IMR-90 (cell line): Measurements from ENCODE around the gene DIPK1B. TPM values are rescaled to one million over a fixed set of nuclear protein-coding genes. Genes with fewer than 3 reads are reported as not detected.

Experiments used
- ATAC-seq: fragments of 200-7000 bp; cut with Tn5 transposase; 2 replicates; pipeline ENCODE4 v1.9.1; 2020; ENCODE audit warnings: low read depth, mild to moderate bottlenecking, moderate library complexity
- BruUV-seq: library from RNA; stranded (reverse); fragments of 400-500 nt; replicated peaks from 2 replicates; lab custom pipeline; 2021; lab: Mats Ljungman, UMichigan
- CTCF ChIA-PET: fragments of 300-600 bp; formaldehyde crosslinking; extraction: SDS; loops from one replicate; lab custom pipeline; 2021; ENCODE audit warnings: antibody characterized with exemption; lab: Yijun Ruan, JAX
- POLR2A ChIA-PET: fragments of 300-600 bp; sonication (Branson Sonifier 250); formaldehyde crosslinking; loops from one replicate; lab custom pipeline; 2022; ENCODE audit warnings: antibody characterized with exemption; ENCODE audit not compliant: unreplicated experiment; lab: Charles Lee
- DNase-seq: peaks from one replicate; pipeline ENCODE4 v3.0.0; 2013
- H2AFZ ChIP-seq: replicated peaks from 2 replicates; pipeline ENCODE3; 2013; ENCODE audit warnings: low read length, mild to moderate bottlenecking; ENCODE audit not compliant: poor library complexity
- H2AK5ac ChIP-seq: 2 replicates; pipeline ENCODE4 v1.6.1; 2013; ENCODE audit warnings: low read depth, low read length, inconsistent platforms
- H2AK9ac ChIP-seq: replicated peaks from 2 replicates; pipeline ENCODE3; 2013; ENCODE audit warnings: mild to moderate bottlenecking, low read depth, low read length, moderate library complexity; ENCODE audit not compliant: poor library complexity
- H2BK120ac ChIP-seq: 2 replicates; pipeline ENCODE4 v1.6.1; 2013; ENCODE audit warnings: low read depth, low read length, inconsistent platforms
- H2BK15ac ChIP-seq: 3 replicates; pipeline ENCODE4 v1.6.1; 2013; ENCODE audit warnings: low read depth, low read length, inconsistent platforms
- H2BK20ac ChIP-seq: 2 replicates; pipeline ENCODE4 v1.6.1; 2013; ENCODE audit warnings: low read depth, mild to moderate bottlenecking, inconsistent platforms, low read length, moderate library complexity
- H2BK5ac ChIP-seq: 2 replicates; pipeline ENCODE4 v1.6.1; 2013; ENCODE audit warnings: mild to moderate bottlenecking, low read depth, low read length, inconsistent platforms; ENCODE audit not compliant: poor library complexity, severe bottlenecking
- H3K14ac ChIP-seq: replicated peaks from 2 replicates; pipeline ENCODE4 v1.6.1; 2013; ENCODE audit warnings: low read depth, low read length, inconsistent platforms
- H3K18ac ChIP-seq: 2 replicates; pipeline ENCODE4 v1.6.1; 2013; ENCODE audit warnings: low read depth, low read length, control low read depth
- H3K23ac ChIP-seq: 2 replicates; pipeline ENCODE4 v1.6.1; 2013; ENCODE audit warnings: low read depth, low read length, inconsistent platforms
- H3K27ac ChIP-seq: 2 replicates; pipeline ENCODE4 v1.5.1; 2013; ENCODE audit warnings: mild to moderate bottlenecking, control low read depth, low read length; ENCODE audit not compliant: insufficient read depth
- H3K27me3 ChIP-seq: 2 replicates; pipeline ENCODE4 v1.6.1; 2013; ENCODE audit warnings: low read length; ENCODE audit not compliant: control insufficient read depth, insufficient read depth
- H3K36me3 ChIP-seq: 2 replicates; pipeline ENCODE4 v1.6.1; 2013; ENCODE audit warnings: low read length, mixed read lengths; ENCODE audit not compliant: control insufficient read depth, insufficient read depth
- H3K4ac ChIP-seq: 2 replicates; pipeline ENCODE4 v1.6.1; 2013; ENCODE audit warnings: low read depth, low read length, inconsistent platforms
- H3K4me1 ChIP-seq: 2 replicates; pipeline ENCODE4 v1.6.1; 2013; ENCODE audit warnings: low read length, mixed read lengths; ENCODE audit not compliant: control insufficient read depth, insufficient read depth
- H3K4me2 ChIP-seq: 2 replicates; pipeline ENCODE4 v1.6.1; 2013; ENCODE audit warnings: low read depth, mild to moderate bottlenecking, control low read depth, low read length, moderate library complexity
- H3K4me3 ChIP-seq: 2 replicates; pipeline ENCODE4 v1.5.1; 2013; ENCODE audit warnings: low read depth, mild to moderate bottlenecking, control low read depth, low read length, moderate library complexity; ENCODE audit not compliant: insufficient read depth
- H3K56ac ChIP-seq: 2 replicates; pipeline ENCODE4 v1.6.1; 2013; ENCODE audit warnings: low read length, inconsistent platforms; ENCODE audit not compliant: insufficient read depth; ENCODE audit errors: extremely low read depth
- H3K79me1 ChIP-seq, 2 experiments: 2 replicates each; pipeline ENCODE4 v1.6.1; 2013; ENCODE audit warnings: low read length in 2 of 2, inconsistent platforms in 1 of 2, low read depth in 1 of 2
- H3K9ac ChIP-seq: 2 replicates; pipeline ENCODE4 v1.6.1; 2013; ENCODE audit warnings: low read depth, low read length, control low read depth
- H3K9me1 ChIP-seq: 2 replicates; pipeline ENCODE4 v1.6.1; 2013; ENCODE audit warnings: low read length, inconsistent platforms; ENCODE audit not compliant: insufficient read depth
- H3K9me3 ChIP-seq: 2 replicates; pipeline ENCODE4 v1.6.1; 2013; ENCODE audit warnings: low read length; ENCODE audit not compliant: control insufficient read depth, insufficient read depth
- H4K20me1 ChIP-seq: 2 replicates; pipeline ENCODE4 v1.6.1; 2013; ENCODE audit warnings: low read length, inconsistent platforms; ENCODE audit not compliant: insufficient read depth
- H4K5ac ChIP-seq: 2 replicates; pipeline ENCODE4 v1.6.1; 2013; ENCODE audit warnings: mild to moderate bottlenecking, low read depth, low read length, control low read depth
- H4K8ac ChIP-seq, 2 experiments: 2 replicates each; pipeline ENCODE4 v1.6.1; 2013; ENCODE audit warnings: low read depth in 2 of 2, low read length in 2 of 2, control low read depth in 1 of 2, inconsistent platforms in 1 of 2
- H4K91ac ChIP-seq: 2 replicates; pipeline ENCODE4 v1.6.1; 2013; ENCODE audit warnings: low read depth, low read length, inconsistent platforms; ENCODE audit not compliant: insufficient read depth
- CTCF ChIP-seq: conservative IDR thresholded peaks from 2 replicates; pipeline ENCODE4 v1.5.1; 2012; ENCODE audit warnings: mild to moderate bottlenecking, low read depth, low read length, improper control_type of control experiment
- FOS ChIP-seq: fragments of 150-350 bp; IDR thresholded peaks from 2 replicates; pipeline ENCODE4 v1.6.1; 2016; ENCODE audit warnings: low read depth, low read length
- MXI1 ChIP-seq: IDR thresholded peaks from 2 replicates; pipeline ENCODE4 v1.6.1; 2012; ENCODE audit warnings: low read depth, mild to moderate bottlenecking, low read length, moderate library complexity, borderline replicate concordance
- RCOR1 ChIP-seq: IDR thresholded peaks from 2 replicates; pipeline ENCODE4 v1.6.1; 2012; ENCODE audit warnings: mild to moderate bottlenecking, low read length, improper control_type of control experiment; ENCODE audit not compliant: insufficient replicate concordance
- WGBS, 2 experiments: methylation state at CpG; one replicate each; pipeline versions ENCODE4 v1.1.5 to v1.1.7; 2013; ENCODE audit warnings: missing lambda C conversion rate in 2 of 2; ENCODE audit not compliant: insufficient read length in 1 of 2; ENCODE audit errors: extremely low coverage in 2 of 2; 5-methylcytosine and 5-hydroxymethylcytosine counted together
- dilution Hi-C: fragments of 300-500 bp; cut with HindIII; formaldehyde crosslinking; loops from one replicate; pipeline ENCODE4 v1.14.3; 2018; ENCODE audit warnings: low sequenced_read_pairs; ENCODE audit not compliant: unreplicated experiment
- in situ Hi-C: fragments of 300-500 bp; cut with MboI; formaldehyde crosslinking; loops from 3 replicates; pipeline ENCODE4 v1.14.3; 2019; ENCODE audit warnings: low sequenced_read_pairs, inconsistent platforms, mixed read lengths
- intact Hi-C: fragments of 100-400 bp; cut with micrococcal nuclease; formaldehyde crosslinking; loops from 2 replicates; pipeline ENCODE4 v1.10.0; 2022
- polyA plus RNA-seq, 3 experiments: library from polyadenylated mRNA; depleted of rRNA; stranded (reverse); fragments of >200 nt; gene quantifications; 2 replicates each; pipeline ENCODE4 v1.2.3, GENCODE V29; 2012; ENCODE audit warnings: low replicate concordance in 1 of 3
- total RNA-seq: library from RNA; depleted of rRNA; stranded (reverse); fragments of >200 nt; gene quantifications from 2 replicates; pipeline ENCODE4 v1.2.3, GENCODE V29; 2012

DIPK1B gene
- total and polyA plus RNA-seq, 2 of the 4 experiments (the other 2 are of a cell fraction) = 3.4 to 7.1 TPM

- H3K56ac ChIP-seq = no peak overlapping the region
- H2BK5ac ChIP-seq = no peak overlapping the region
- H2BK120ac ChIP-seq = no peak overlapping the region
- intact Hi-C loops (no loop called here), in situ Hi-C loops (no loop called here), dilution Hi-C loops (no loop called here)
- H3K9ac ChIP-seq = no peak overlapping the region
- no peak overlapping the region for H3K23ac ChIP-seq
- H3K36me3 ChIP-seq = no peaks in the 10 kb centered on the region
- no peak for ATAC-seq
- no peak overlapping the region for H3K4me2 ChIP-seq
- no peak overlapping the region for H2BK20ac ChIP-seq
- no peak overlapping the region for H3K14ac ChIP-seq
- CTCF ChIA-PET = no interaction called here
- H3K9me3 ChIP-seq = no peaks in the 10 kb centered on the region
- H4K91ac ChIP-seq = no peak overlapping the region
- H3K18ac ChIP-seq = no peak overlapping the region
- H4K20me1 ChIP-seq = peaks cover 3% of the 10 kb centered on the region; the same call in 1 of the 2 replicates
- H3K4ac ChIP-seq = no peak overlapping the region
- no peaks in the 10 kb centered on the region for H3K9me1 ChIP-seq
- H3K4me1 ChIP-seq = peaks cover 4% of the 10 kb centered on the region
- no peak overlapping the region for H3K27ac ChIP-seq
- H2AFZ ChIP-seq = no peak overlapping the region
- no peak overlapping the region for H2AK9ac ChIP-seq
- no peak overlapping the region for H4K5ac ChIP-seq
- no peak for DNase-seq
- WGBS, 2 experiments = no CpG with 5 or more reads among the region's 7 CpGs
- H2AK5ac ChIP-seq = no peak overlapping the region; the same call in 1 of the 2 replicates
- no TSS peak for BruUV-seq
- no peak overlapping the region for H3K4me3 ChIP-seq
- no peaks in the 10 kb centered on the region; the same call in 1 of the 2 replicates for H3K27me3 ChIP-seq
- POLR2A ChIA-PET = no interaction called here
- no peak overlapping the region for H4K8ac ChIP-seq
- TF ChIP-seq MXI1 (no peak), RCOR1 (no peak), CTCF (no peak), FOS (no peak)
- peaks cover 16 to 21% of the 10 kb centered on the region in 2 experiments; a peak in 3 of 4 replicates for H3K79me1 ChIP-seq
- H2BK15ac ChIP-seq = no peak overlapping the region
These were observed 23.3 kb upstream of the DIPK1B start for GRCh38 chr9:136689108-136689460.
